Neural progenitor cell (in vitro differentiated cells): ENCODE results near the gene MXRA8.

Experiments used
- CTCF ChIP-seq: fragments of 200-600 bp; sonication (generic); IDR thresholded peaks from 2 replicates; pipeline ENCODE4 v1.5.1; 2017; ENCODE audit warnings: antibody characterized with exemption, mild to moderate bottlenecking
- EZH2 ChIP-seq: fragments of 200-600 bp; sonication (generic); IDR thresholded peaks from 2 replicates; pipeline ENCODE4 v1.6.1; 2017; ENCODE audit warnings: antibody characterized with exemption, mild to moderate bottlenecking, moderate library complexity
- EZH2phosphoT487 ChIP-seq: fragments of 200-600 bp; sonication (generic); IDR thresholded peaks from 2 replicates; pipeline ENCODE4 v1.6.1; 2017; ENCODE audit warnings: antibody characterized with exemption

- no peak for TF ChIP-seq CTCF
- TF ChIP-seq EZH2, result no peak
- TF ChIP-seq EZH2phosphoT487, result no peak
Measured at GRCh38 chr1:1318131-1318652, 40.2 kb downstream of the MXRA8 start.
